SK-N-SH treated with all-trans-retinoic acid at 6 μM for 48 hours (cell line): ENCODE results near the gene PAFAH1B2.

Experiments
- ATAC-seq: fragments of 200-7000 bp; cut with Tn5 transposase; 3 replicates; pipeline ENCODE4 v1.9.1; 2020; ENCODE audit warnings: mild to moderate bottlenecking, moderate library complexity
- ARNTL ChIP-seq: fragments of 450-650 bp; formaldehyde crosslinking; IDR thresholded peaks from 2 replicates; pipeline ENCODE4 v1.5.0; 2020; ENCODE audit warnings: low read depth, mild to moderate bottlenecking, moderate library complexity, borderline replicate concordance
- CSDC2 ChIP-seq: fragments of 250-450 bp; sonication (Bioruptor Pico); IDR thresholded peaks from 2 replicates; pipeline ENCODE4 v1.5.0; 2020; ENCODE audit warnings: mild to moderate bottlenecking, moderate library complexity
- CSRNP3 ChIP-seq: fragments of 250-450 bp; sonication (Bioruptor Pico); IDR thresholded peaks from 2 replicates; pipeline ENCODE4 v1.5.1; 2021; ENCODE audit warnings: mild to moderate bottlenecking, moderate library complexity
- ESRRG ChIP-seq: fragments of 250-450 bp; sonication (Bioruptor Pico); IDR thresholded peaks from 2 replicates; pipeline ENCODE4 v1.6.1; 2021; ENCODE audit warnings: mild to moderate bottlenecking
- GLIS3 ChIP-seq: fragments of 250-450 bp; sonication (Bioruptor Pico); IDR thresholded peaks from 2 replicates; pipeline ENCODE4 v1.5.0; 2020; ENCODE audit warnings: mild to moderate bottlenecking, moderate library complexity
- ISL1 ChIP-seq: fragments of 250-450 bp; sonication (Bioruptor Pico); IDR thresholded peaks from 2 replicates; pipeline ENCODE4 v2.1.2; 2022; ENCODE audit warnings: mild to moderate bottlenecking, moderate library complexity
- OSR1 ChIP-seq: fragments of 250-450 bp; sonication (Bioruptor Pico); IDR thresholded peaks from 2 replicates; pipeline ENCODE4 v1.8.0; 2022; ENCODE audit warnings: moderate library complexity, mild to moderate bottlenecking, inconsistent platforms
- POU6F1 ChIP-seq: fragments of 250-450 bp; sonication (Bioruptor Pico); IDR thresholded peaks from 2 replicates; pipeline ENCODE4 v1.8.0; 2021; ENCODE audit warnings: low read depth, mild to moderate bottlenecking, moderate library complexity, borderline replicate concordance
- RARB ChIP-seq: fragments of 250-450 bp; sonication (Bioruptor Pico); IDR thresholded peaks from 2 replicates; pipeline ENCODE4 v1.8.0; 2021; ENCODE audit warnings: mild to moderate bottlenecking, moderate library complexity
- SNAI2 ChIP-seq: fragments of 250-450 bp; sonication (Bioruptor Pico); IDR thresholded peaks from 2 replicates; pipeline ENCODE4 v1.5.0; 2020; ENCODE audit warnings: mild to moderate bottlenecking, moderate library complexity
- TCF4 ChIP-seq: fragments of 250-450 bp; sonication (Bioruptor Pico); IDR thresholded peaks from 2 replicates; pipeline ENCODE4 v1.8.0; 2021; ENCODE audit warnings: mild to moderate bottlenecking, moderate library complexity, borderline replicate concordance
- TOX ChIP-seq: fragments of 250-450 bp; sonication (Bioruptor Pico); IDR thresholded peaks from 2 replicates; pipeline ENCODE4 v1.8.0; 2021; ENCODE audit warnings: mild to moderate bottlenecking, moderate library complexity, borderline replicate concordance
- TSHZ2 ChIP-seq: fragments of 250-450 bp; sonication (Bioruptor Pico); IDR thresholded peaks from 2 replicates; pipeline ENCODE4 v1.5.0; 2020; ENCODE audit warnings: mild to moderate bottlenecking, moderate library complexity
- ZC3H10 ChIP-seq: fragments of 250-450 bp; sonication (Bioruptor Pico); IDR thresholded peaks from 2 replicates; pipeline ENCODE4 v1.5.1; 2021; ENCODE audit warnings: mild to moderate bottlenecking, moderate library complexity
- ZFP3 ChIP-seq: fragments of 250-450 bp; sonication (Bioruptor Pico); IDR thresholded peaks from 2 replicates; pipeline ENCODE4 v1.5.0; 2020; ENCODE audit warnings: mild to moderate bottlenecking, moderate library complexity
- ZNF70 ChIP-seq: fragments of 450-650 bp; formaldehyde crosslinking; IDR thresholded peaks from 2 replicates; pipeline ENCODE4 v1.5.0; 2020; ENCODE audit warnings: mild to moderate bottlenecking, moderate library complexity
- ZNF8 ChIP-seq: fragments of 450-650 bp; formaldehyde crosslinking; IDR thresholded peaks from 2 replicates; pipeline ENCODE4 v1.5.0; 2020; ENCODE audit warnings: mild to moderate bottlenecking, moderate library complexity

PAFAH1B2 gene

GRCh38 chr11:117172724-117173421 is 28.8 kb downstream of the PAFAH1B2 start:
- TF ChIP-seq RARB, result no peak
- no peak for TF ChIP-seq ZNF70 (CRISPR knock-in tag)
- no peak for TF ChIP-seq POU6F1 (CRISPR knock-in tag)
- TF ChIP-seq TSHZ2 (CRISPR knock-in tag), result no peak
- no peak for TF ChIP-seq ARNTL (CRISPR knock-in tag)
- no peak for TF ChIP-seq SNAI2 (CRISPR knock-in tag)
- TF ChIP-seq CSDC2 (CRISPR knock-in tag), result no peak
- no peak for TF ChIP-seq ZNF8 (CRISPR knock-in tag)
- TF ChIP-seq ISL1 (CRISPR knock-in tag), result no peak
- TF ChIP-seq CSRNP3 (CRISPR knock-in tag), result no peak
- TF ChIP-seq GLIS3 (CRISPR knock-in tag), result no peak
- TF ChIP-seq ESRRG (CRISPR knock-in tag), result no peak
- TF ChIP-seq, all 23 proteins: peak for 0
- ATAC-seq, result no peak

- no peak for ATAC-seq
- no peak for TF ChIP-seq ZC3H10
- TF ChIP-seq SNAI2 (CRISPR knock-in tag), result no peak
- no peak for TF ChIP-seq CSDC2 (CRISPR knock-in tag)
- no peak for TF ChIP-seq ZFP3 (CRISPR knock-in tag)
- TF ChIP-seq ZNF8 (CRISPR knock-in tag), result no peak
- TF ChIP-seq CSRNP3 (CRISPR knock-in tag), result no peak
- no peak for TF ChIP-seq TSHZ2 (CRISPR knock-in tag)
- TF ChIP-seq RARB, result no peak
- no peak for TF ChIP-seq POU6F1 (CRISPR knock-in tag)
- TF ChIP-seq ZNF70 (CRISPR knock-in tag), result no peak
- no peak for TF ChIP-seq TOX
- TF ChIP-seq GLIS3 (CRISPR knock-in tag), result no peak
- no peak for TF ChIP-seq ESRRG (CRISPR knock-in tag)
- no peak for TF ChIP-seq OSR1 (CRISPR knock-in tag)
- no peak for TF ChIP-seq TCF4 (CRISPR knock-in tag)
- no peak for TF ChIP-seq ISL1 (CRISPR knock-in tag)
- TF ChIP-seq ARNTL (CRISPR knock-in tag), result no peak
- TF ChIP-seq, all 23 proteins: peak for 0
Observed at GRCh38 chr11:117175104-117175503, 31.0 kb downstream of the PAFAH1B2 start.
